Cardiac fibroblast (primary cell): ENCODE measurements around the gene CARD19.

Experiments
- DNase-seq, 2 donors: peaks; one replicate each; pipeline versions ENCODE4 v3.0.0 to v3.0.0-alpha.2; 2010; ENCODE audit warnings: low read depth in 2 of 2
- H3K4me3 ChIP-seq, 2 donors: replicated peaks in 1 of 2; 1 replicate in 1 of 2; 2 replicates in 1 of 2; pipeline ENCODE4 v1.5.1; 2011; ENCODE audit warnings: low read depth in 2 of 2, low read length in 2 of 2, mild to moderate bottlenecking in 2 of 2, moderate library complexity in 1 of 2
- CTCF ChIP-seq: IDR thresholded peaks from one replicate; pipeline ENCODE4 v1.5.1; 2011; ENCODE audit warnings: low read depth, mild to moderate bottlenecking, low read length, inconsistent platforms

CARD19 gene

GRCh38 chr9:93120846-93121315 is 24.9 kb downstream of the CARD19 start:
- DNase-seq: no peak
- no peak overlapping the region for H3K4me3 ChIP-seq
- TF ChIP-seq CTCF: no peak

DNA sequence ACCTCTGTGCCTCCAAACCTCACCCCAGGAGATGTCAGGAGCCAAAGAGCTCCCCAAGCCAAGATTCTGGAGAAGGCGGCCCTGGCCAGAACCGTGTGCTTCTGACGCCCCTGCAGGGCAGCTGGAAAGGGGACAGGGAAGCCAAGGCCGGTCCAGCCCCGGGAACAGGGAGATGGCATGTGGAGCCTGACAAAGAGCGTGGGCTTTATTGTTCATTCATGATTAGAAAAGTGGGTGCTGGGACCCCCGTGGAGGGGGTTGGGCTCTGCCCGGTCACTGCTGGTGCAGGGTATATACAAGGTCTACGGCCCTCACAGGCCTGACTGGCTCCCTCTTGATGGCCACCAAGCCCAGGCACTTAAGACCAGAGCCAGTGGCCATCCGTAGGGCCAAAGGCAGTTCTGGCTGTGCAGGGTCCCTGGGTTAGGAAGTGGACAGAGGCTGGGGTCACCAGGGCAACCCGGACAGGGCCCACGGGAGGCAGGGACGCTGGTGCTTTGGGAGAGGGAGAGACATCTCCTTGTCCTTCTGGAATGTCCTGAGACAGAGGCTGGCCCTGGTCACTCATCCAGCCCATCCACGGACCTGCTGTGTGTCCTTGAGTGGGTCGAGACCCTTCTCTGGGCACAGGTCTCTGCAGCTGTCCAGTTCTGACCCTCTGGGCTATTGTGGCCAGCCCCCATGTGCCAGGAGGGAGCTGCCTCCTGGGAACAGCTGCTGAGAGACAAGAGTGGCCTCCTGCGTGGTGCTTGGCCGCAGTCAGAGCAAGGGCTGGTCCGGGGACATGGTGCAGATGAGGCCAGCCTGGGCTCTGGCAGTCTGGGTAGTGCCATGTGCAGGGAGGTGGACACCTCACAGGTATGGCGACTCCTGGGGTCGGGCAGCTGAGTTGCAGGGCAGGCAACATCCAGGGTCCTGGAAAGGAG is 25.6 kb downstream of the CARD19 start:
- no peak for DNase-seq
- no peak for TF ChIP-seq CTCF
- no peak overlapping the region for H3K4me3 ChIP-seq

DNA sequence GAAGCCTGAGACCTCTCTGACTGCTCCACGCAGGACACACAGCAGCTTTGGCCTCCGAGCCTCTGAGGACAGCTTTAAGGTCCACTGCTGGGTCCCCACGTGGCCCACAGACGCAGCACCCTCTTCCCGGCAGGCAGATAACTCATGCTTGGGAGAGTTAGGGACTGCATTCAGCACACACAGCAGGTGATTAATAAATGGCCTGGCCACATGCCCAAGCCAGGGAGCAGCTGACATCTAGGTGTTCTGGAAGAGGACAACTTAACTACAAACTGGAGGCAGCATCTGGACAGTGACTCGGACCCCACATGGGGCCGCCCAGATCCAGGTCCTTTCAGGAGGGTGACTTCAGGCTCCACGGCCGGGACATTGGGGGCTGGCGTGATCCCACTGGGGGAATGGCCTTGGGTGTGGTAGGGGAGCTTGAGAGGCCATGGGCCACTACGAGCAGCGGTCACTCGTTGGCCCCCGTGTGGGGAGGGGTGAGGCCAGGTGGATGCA is 26.8 kb downstream of the CARD19 start:
- TF ChIP-seq CTCF: no peak
- no peak overlapping the region for H3K4me3 ChIP-seq
- DNase-seq: no peak

DNA sequence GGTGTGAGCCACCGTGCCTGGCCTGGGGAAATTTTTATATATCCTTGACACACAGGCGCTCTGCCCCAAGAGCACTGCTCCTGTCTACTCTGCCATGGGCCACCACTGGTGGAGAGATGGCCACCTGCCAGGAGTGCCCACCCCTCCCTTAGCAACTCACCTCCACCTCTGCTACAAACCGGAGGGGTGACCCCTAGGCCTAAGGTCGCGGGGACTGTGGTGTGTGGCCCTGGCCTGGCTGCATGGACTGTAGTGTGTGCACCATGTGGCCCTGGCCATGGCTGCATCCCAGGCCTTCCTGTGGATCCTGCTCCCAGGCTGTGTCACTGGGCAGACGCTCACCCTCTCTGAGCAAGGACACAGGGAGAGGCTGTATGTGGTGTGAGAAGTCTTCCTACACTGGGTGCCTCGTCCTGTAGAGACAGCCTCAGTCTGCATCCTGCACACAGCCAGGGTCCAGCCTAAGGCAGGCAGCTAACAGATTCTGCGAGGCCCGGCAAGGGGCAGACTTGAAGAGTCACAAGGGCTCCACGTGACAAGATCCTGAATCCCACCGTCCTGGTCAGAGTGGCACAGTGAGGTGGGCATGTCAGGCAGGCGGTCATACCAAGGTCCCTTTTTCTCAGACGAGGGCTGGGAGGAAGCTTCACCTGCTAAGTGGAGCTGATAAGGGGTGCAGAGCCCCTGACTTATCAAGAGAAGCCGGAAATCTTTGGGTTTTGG is 27.7 kb downstream of the CARD19 start:
- no peak for TF ChIP-seq CTCF
- DNase-seq: no peak

GRCh38 chr9:93124793-93125192 is 28.8 kb downstream of the CARD19 start:
- TF ChIP-seq CTCF: no peak
- H3K4me3 ChIP-seq: no peak overlapping the region
- DNase-seq: no peak

More for the DNA sequence above, 27.7 kb downstream of the CARD19 start:
- H3K4me3 ChIP-seq: no peak overlapping the region

- no peak overlapping the region for H3K4me3 ChIP-seq
- DNase-seq: no peak
- no peak for TF ChIP-seq CTCF
Observed at GRCh38 chr9:93125331-93125894, 29.4 kb downstream of the CARD19 start.
